ENCODE data around the gene PTS.
A peak's percentile ranks its signal among the peaks of the same experiment; 100 is the strongest.

Gene PTS

GRCh38 chr11:112271242-112271641 lies 45.0 kb downstream of the PTS start:
- H3K4me3 ChIP-seq (ENCODE audit: low read length) = no peak overlapping the region
- no peak for DNase-seq (ENCODE audit: low read depth)
- no peak for TF ChIP-seq CTCF (conservative IDR thresholded peaks at IDR 0.05; ENCODE audit: low read depth, low read length)

GRCh38 chr11:112273066-112273465 lies 46.8 kb downstream of the PTS start:
- no peak overlapping the region for H3K4me3 ChIP-seq (ENCODE audit: low read length)
- TF ChIP-seq CTCF (conservative IDR thresholded peaks at IDR 0.05; ENCODE audit: low read depth, low read length) = no peak
- DNase-seq (ENCODE audit: low read depth) = no peak

- TF ChIP-seq CTCF (conservative IDR thresholded peaks at IDR 0.05; ENCODE audit: low read depth, low read length) = no peak
- H3K4me3 ChIP-seq (ENCODE audit: low read length) = no peak overlapping the region
- no peak for DNase-seq (ENCODE audit: low read depth)
Measured at GRCh38 chr11:112274007-112274783, 48.0 kb downstream of the PTS start.

- TF ChIP-seq CTCF (conservative IDR thresholded peaks at IDR 0.05; ENCODE audit: low read depth, low read length) = no peak
- DNase-seq (ENCODE audit: low read depth) = no peak
- H3K4me3 ChIP-seq (ENCODE audit: low read length) = no peak overlapping the region
Measured at GRCh38 chr11:112277029-112277428, 50.8 kb downstream of the PTS start.

GRCh38 chr11:112277941-112278340 lies 51.7 kb downstream of the PTS start:
- no peak for TF ChIP-seq CTCF (conservative IDR thresholded peaks at IDR 0.05; ENCODE audit: low read depth, low read length)
- peak; percentile 54 for DNase-seq (ENCODE audit: low read depth)
- no peak overlapping the region for H3K4me3 ChIP-seq (ENCODE audit: low read length)

- no peak overlapping the region for H3K4me3 ChIP-seq (ENCODE audit: low read length)
- no peak for DNase-seq (ENCODE audit: low read depth)
- no peak for TF ChIP-seq CTCF (conservative IDR thresholded peaks at IDR 0.05; ENCODE audit: low read depth, low read length)
Measured at GRCh38 chr11:112278803-112279202, 52.6 kb downstream of the PTS start.

- no peak for DNase-seq (ENCODE audit: low read depth)
- peak; percentile 77 for TF ChIP-seq CTCF (conservative IDR thresholded peaks at IDR 0.05; ENCODE audit: low read depth, low read length)
- peak overlapping the region; percentile 49 for H3K4me3 ChIP-seq (ENCODE audit: low read length)
Measured at GRCh38 chr11:112279901-112280267, 53.7 kb downstream of the PTS start.

Measured in retinal pigment epithelial cell (primary cell).